Gastrocnemius medialis (tissue), 4 donors: ENCODE results near the gene PCDH9. TPM values are rescaled to one million over a fixed set of nuclear protein-coding genes. Genes with fewer than 3 reads are reported as not detected.

ENCODE experiments used
- ATAC-seq, 2 donors: fragments of 150-250 bp; one replicate each; pipeline ENCODE4 v1.9.1; 2016
- DNase-seq, 2 donors: peaks; one replicate each; pipeline ENCODE4 v3.0.0-alpha.2; 2019
- H3K27ac ChIP-seq, 4 donors: fragments of 200-600 bp; sonication (generic); 1 replicate in 1 of 4; 2 replicates in 3 of 4; pipeline ENCODE4 v1.5.1; 2016 to 2018; ENCODE audit warnings: mild to moderate bottlenecking in 2 of 4, moderate library complexity in 1 of 4
- H3K27me3 ChIP-seq, 3 donors: fragments of 200-600 bp; sonication (generic) in 2 of 3; 1 replicate in 1 of 3; 2 replicates in 2 of 3; pipeline versions ENCODE4 v1.5.1 to v1.6.0; 2016 to 2019; ENCODE audit warnings: mild to moderate bottlenecking in 1 of 3, moderate library complexity in 1 of 3
- H3K36me3 ChIP-seq, 2 donors: fragments of 200-600 bp; sonication (generic) in 1 of 2; one replicate each; pipeline ENCODE4 v1.5.1; 2017 to 2018
- H3K4me1 ChIP-seq, 2 donors: fragments of 200-600 bp; sonication (generic) in 1 of 2; one replicate each; pipeline ENCODE4 v1.5.1; 2016 to 2017; ENCODE audit warnings: mild to moderate bottlenecking in 2 of 2
- H3K4me3 ChIP-seq, 4 donors: fragments of 200-600 bp; sonication (generic) in 3 of 4; 1 replicate in 1 of 4; 2 replicates in 3 of 4; pipeline ENCODE4 v1.5.1; 2016 to 2019; ENCODE audit warnings: mild to moderate bottlenecking in 2 of 4
- H3K9me3 ChIP-seq, 3 donors: fragments of 200-600 bp; sonication (generic) in 2 of 3; 1 replicate in 1 of 3; 2 replicates in 2 of 3; pipeline ENCODE4 v1.5.1; 2016 to 2019
- CTCF ChIP-seq, 5 experiments: fragments of 450-650 bp in 3 of 5; fragments of 200-600 bp in 2 of 5; sonication (generic) in 2 of 5; IDR thresholded peaks in 4 of 5; conservative IDR thresholded peaks in 1 of 5; 1 replicate in 4 of 5; 2 replicates in 1 of 5; pipeline ENCODE4 v1.5.1; 2016 to 2019; ENCODE audit warnings: antibody characterized with exemption in 5 of 5, mild to moderate bottlenecking in 3 of 5, moderate library complexity in 3 of 5
- POLR2A ChIP-seq, 2 donors: fragments of 450-650 bp; IDR thresholded peaks; one replicate each; pipeline ENCODE4 v1.6.1; 2017; ENCODE audit warnings: antibody characterized with exemption in 2 of 2, mild to moderate bottlenecking in 2 of 2, moderate library complexity in 2 of 2
- in situ Hi-C, 4 donors: fragments of 200-750 bp; cut with MboI; loops; one replicate each; pipeline versions ENCODE4 v1.15.0 to v1.8.0; 2017; ENCODE audit warnings: low sequenced_read_pairs in 4 of 4
- intact Hi-C: fragments of 100-400 bp; cut with DNase I; formaldehyde crosslinking; loops from one replicate; pipeline ENCODE4 v1.15.1; 2023; ENCODE audit warnings: low total_unique reads
- total RNA-seq, 4 donors: library from RNA; depleted of rRNA; stranded (reverse); fragments of >200 nt; gene quantifications; one replicate each; pipeline versions ENCODE4 v1.1.0 to v1.2.3, GENCODE V29; 2016

The PCDH9 gene
- total RNA-seq, 4 donors from 2014 or later: 1.4 to 2.1 (median 1.9) TPM

DNA sequence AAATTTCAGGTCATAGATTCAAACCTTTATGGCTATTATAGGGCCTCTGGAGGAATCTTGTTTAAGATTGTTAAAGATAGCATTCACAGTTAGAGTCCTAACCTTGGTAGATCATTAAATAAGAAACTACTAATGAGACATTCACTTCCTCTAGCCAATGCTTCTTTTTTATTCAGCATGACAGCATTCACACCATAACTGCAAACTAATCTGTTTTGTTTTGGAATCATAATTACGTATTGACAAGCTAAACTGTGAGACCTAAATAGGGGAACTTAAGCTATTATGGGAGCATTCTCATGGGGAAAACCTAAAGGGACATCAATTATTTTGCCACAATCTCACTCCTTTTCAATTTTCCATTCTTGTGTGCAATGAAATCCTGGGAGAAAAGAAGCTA lies 653.8 kb downstream of the PCDH9 start:
- no peak overlapping the region for H3K27ac ChIP-seq
- H3K9me3 ChIP-seq: no peaks in the 10 kb centered on the region
- H3K4me3 ChIP-seq: no peak overlapping the region
- no peak for ATAC-seq
- no peak for TF ChIP-seq CTCF (IDR thresholded peaks at IDR 0.05 in 4 of 5, conservative IDR thresholded peaks at IDR 0.05 in 1 of 5)
- no peak for TF ChIP-seq POLR2A (IDR thresholded peaks at IDR 0.05)
- no peak for DNase-seq
- no peaks in the 10 kb centered on the region for H3K27me3 ChIP-seq
- intact Hi-C loops: no loop called here
- H3K36me3 ChIP-seq: no peaks in the 10 kb centered on the region
- H3K4me1 ChIP-seq: no peaks in the 10 kb centered on the region
- in situ Hi-C loops: no loop called here

DNA sequence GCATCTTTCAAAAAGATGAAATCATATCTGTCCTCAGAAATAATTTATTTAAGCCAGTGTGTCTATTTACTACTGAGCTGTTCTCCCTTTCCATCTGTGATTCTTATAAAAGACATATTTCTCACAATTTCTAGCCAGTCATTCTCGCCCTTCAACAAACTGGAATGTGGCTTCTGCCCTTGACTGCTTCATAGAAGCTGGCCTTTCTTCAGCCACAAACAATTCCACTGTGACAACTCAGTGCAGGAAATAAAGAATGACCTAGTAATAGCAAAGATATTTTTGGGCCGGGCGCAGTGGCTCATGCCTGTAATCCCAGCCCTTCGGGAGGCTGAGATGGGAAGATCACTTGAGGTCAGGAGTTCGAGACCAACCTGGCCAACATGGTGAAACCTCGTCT lies 655.5 kb downstream of the PCDH9 start:
- in situ Hi-C loops: no loop called here
- H3K4me1 ChIP-seq: no peaks in the 10 kb centered on the region
- H3K9me3 ChIP-seq: no peaks in the 10 kb centered on the region
- no peaks in the 10 kb centered on the region for H3K27me3 ChIP-seq
- TF ChIP-seq POLR2A (IDR thresholded peaks at IDR 0.05) (no peak), CTCF (IDR thresholded peaks at IDR 0.05 in 4 of 5, conservative IDR thresholded peaks at IDR 0.05 in 1 of 5) (no peak)
- no peak overlapping the region for H3K4me3 ChIP-seq
- no peak overlapping the region for H3K27ac ChIP-seq
- intact Hi-C loops: no loop called here
- no peak for ATAC-seq
- DNase-seq: no peak
- no peaks in the 10 kb centered on the region for H3K36me3 ChIP-seq

GRCh38 chr13:66567899-66568612 lies 662.1 kb downstream of the PCDH9 start:
- H3K9me3 ChIP-seq: no peaks in the 10 kb centered on the region
- in situ Hi-C loops: no loop called here
- TF ChIP-seq CTCF (IDR thresholded peaks at IDR 0.05 in 4 of 5, conservative IDR thresholded peaks at IDR 0.05 in 1 of 5) (no peak), POLR2A (IDR thresholded peaks at IDR 0.05) (no peak)
- no peak overlapping the region for H3K27ac ChIP-seq
- no peaks in the 10 kb centered on the region for H3K27me3 ChIP-seq
- H3K4me3 ChIP-seq: no peak overlapping the region
- no peaks in the 10 kb centered on the region for H3K4me1 ChIP-seq
- DNase-seq (no peak), ATAC-seq (no peak)
- no peaks in the 10 kb centered on the region for H3K36me3 ChIP-seq
- intact Hi-C loops: no loop called here

GRCh38 chr13:66565279-66565678 lies 664.9 kb downstream of the PCDH9 start:
- intact Hi-C loops (no loop called here), in situ Hi-C loops (no loop called here)
- no peaks in the 10 kb centered on the region for H3K36me3 ChIP-seq
- H3K27ac ChIP-seq: no peak overlapping the region
- H3K4me1 ChIP-seq: no peaks in the 10 kb centered on the region
- TF ChIP-seq POLR2A (IDR thresholded peaks at IDR 0.05) (no peak), CTCF (IDR thresholded peaks at IDR 0.05 in 4 of 5, conservative IDR thresholded peaks at IDR 0.05 in 1 of 5) (no peak)
- no peak overlapping the region for H3K4me3 ChIP-seq
- H3K27me3 ChIP-seq: no peaks in the 10 kb centered on the region
- no peaks in the 10 kb centered on the region for H3K9me3 ChIP-seq
- ATAC-seq (no peak), DNase-seq (no peak)

DNA sequence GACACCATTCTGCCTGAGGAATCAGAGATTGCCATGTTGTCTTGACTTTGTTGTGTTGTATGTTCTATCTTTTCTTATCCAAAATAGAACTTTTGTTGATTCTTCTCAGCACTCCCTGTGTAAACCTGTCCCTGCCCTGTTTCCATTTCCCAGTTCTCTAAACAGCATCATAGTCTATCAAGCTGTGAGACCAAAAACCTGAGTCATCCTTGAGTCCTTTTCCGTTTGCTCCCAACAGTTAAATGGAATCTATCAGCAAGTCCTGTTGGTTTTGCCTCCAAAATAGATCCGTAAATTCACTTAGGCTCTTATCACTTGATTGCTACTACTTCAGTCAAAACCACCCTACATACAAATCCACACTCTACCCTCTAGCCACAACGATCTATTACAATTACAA lies 667.1 kb downstream of the PCDH9 start:
- no peak overlapping the region for H3K4me3 ChIP-seq
- H3K4me1 ChIP-seq: no peaks in the 10 kb centered on the region
- in situ Hi-C loops (no loop called here), intact Hi-C loops (no loop called here)
- no peak for TF ChIP-seq POLR2A (IDR thresholded peaks at IDR 0.05)
- TF ChIP-seq CTCF (IDR thresholded peaks at IDR 0.05 in 4 of 5, conservative IDR thresholded peaks at IDR 0.05 in 1 of 5): no peak
- H3K9me3 ChIP-seq: no peaks in the 10 kb centered on the region
- H3K36me3 ChIP-seq: no peaks in the 10 kb centered on the region
- DNase-seq (no peak), ATAC-seq (no peak)
- H3K27ac ChIP-seq: no peak overlapping the region
- H3K27me3 ChIP-seq: no peaks in the 10 kb centered on the region
